HTR-8/SVneo (cell line): ENCODE results near the gene C12orf75.
"Not testable (repeated sequence)": the region's sequence is repeated elsewhere in the genome, so short reads cannot be mapped to it uniquely, and the experiment has no call there.

ENCODE experiments used
- DNase-seq: peaks from one replicate; pipeline ENCODE4 v3.0.0; 2011; ENCODE audit warnings: low spot score, mixed read lengths; ENCODE audit not compliant: insufficient read length
- FAIRE-seq: peaks from 2 replicates; lab custom pipeline; 2011; peaks lifted over from hg19 to GRCh38; lab: Jason Lieb, UNC

C12orf75 gene

GRCh38 chr12:105308839-105309238 lies 21.7 kb upstream of the C12orf75 start:
- DNase-seq, FAIRE-seq: not testable (repeated sequence)

- DNase-seq, FAIRE-seq: not testable (repeated sequence)
Observed at GRCh38 chr12:105309384-105309783, 21.1 kb upstream of the C12orf75 start.

GRCh38 chr12:105310476-105311085 lies 19.9 kb upstream of the C12orf75 start:
- not testable (repeated sequence) for FAIRE-seq, DNase-seq

GRCh38 chr12:105311936-105312335 lies 18.6 kb upstream of the C12orf75 start:
- not testable (repeated sequence) for DNase-seq, FAIRE-seq

GRCh38 chr12:105313755-105314154 lies 16.7 kb upstream of the C12orf75 start:
- FAIRE-seq: not testable (repeated sequence)

GRCh38 chr12:105315130-105315529 lies 15.4 kb upstream of the C12orf75 start:
- FAIRE-seq: no peak
- no peak for DNase-seq

More at GRCh38 chr12:105313755-105314154, 16.7 kb upstream of the C12orf75 start:
- not testable (repeated sequence) for DNase-seq

GRCh38 chr12:105315726-105316125 lies 14.8 kb upstream of the C12orf75 start:
- DNase-seq: no peak
- FAIRE-seq: no peak

- no peak for FAIRE-seq
- no peak for DNase-seq
Observed at GRCh38 chr12:105316931-105317852, 13.3 kb upstream of the C12orf75 start.

GRCh38 chr12:105317942-105318621 lies 12.4 kb upstream of the C12orf75 start:
- FAIRE-seq (no peak), DNase-seq (no peak)

- FAIRE-seq: no peak
- DNase-seq: no peak
Observed at GRCh38 chr12:105318651-105319483, 11.6 kb upstream of the C12orf75 start.

GRCh38 chr12:105319691-105320209 lies 10.7 kb upstream of the C12orf75 start:
- DNase-seq (no peak), FAIRE-seq (no peak)

GRCh38 chr12:105321125-105321524 lies 9.4 kb upstream of the C12orf75 start:
- no peak for FAIRE-seq
- DNase-seq: no peak

GRCh38 chr12:105322070-105322469 lies 8.4 kb upstream of the C12orf75 start:
- DNase-seq (no peak), FAIRE-seq (no peak)

GRCh38 chr12:105324704-105325103 lies 5.8 kb upstream of the C12orf75 start:
- DNase-seq: no peak
- no peak for FAIRE-seq

- DNase-seq: no peak
- no peak for FAIRE-seq
Observed at GRCh38 chr12:105325117-105325516, 5.4 kb upstream of the C12orf75 start.

GRCh38 chr12:105329926-105330282 lies 587 bp upstream of the C12orf75 start:
- FAIRE-seq: no peak
- no peak for DNase-seq

- DNase-seq (no peak), FAIRE-seq (no peak)
Observed at GRCh38 chr12:105330931-105331804, 677 bp downstream of the C12orf75 start.

- FAIRE-seq (no peak), DNase-seq (no peak)
Observed at GRCh38 chr12:105331805-105332251, 1.3 kb downstream of the C12orf75 start.

GRCh38 chr12:105332286-105332685 lies 1.8 kb downstream of the C12orf75 start:
- not testable (repeated sequence) for FAIRE-seq, DNase-seq
